ENCODE data around the gene TOM1L1.

TOM1L1 gene

GRCh38 chr17:54882950-54883349, 17.7 kb upstream of the TOM1L1 start:
- TF ChIP-seq, protein P1, sequence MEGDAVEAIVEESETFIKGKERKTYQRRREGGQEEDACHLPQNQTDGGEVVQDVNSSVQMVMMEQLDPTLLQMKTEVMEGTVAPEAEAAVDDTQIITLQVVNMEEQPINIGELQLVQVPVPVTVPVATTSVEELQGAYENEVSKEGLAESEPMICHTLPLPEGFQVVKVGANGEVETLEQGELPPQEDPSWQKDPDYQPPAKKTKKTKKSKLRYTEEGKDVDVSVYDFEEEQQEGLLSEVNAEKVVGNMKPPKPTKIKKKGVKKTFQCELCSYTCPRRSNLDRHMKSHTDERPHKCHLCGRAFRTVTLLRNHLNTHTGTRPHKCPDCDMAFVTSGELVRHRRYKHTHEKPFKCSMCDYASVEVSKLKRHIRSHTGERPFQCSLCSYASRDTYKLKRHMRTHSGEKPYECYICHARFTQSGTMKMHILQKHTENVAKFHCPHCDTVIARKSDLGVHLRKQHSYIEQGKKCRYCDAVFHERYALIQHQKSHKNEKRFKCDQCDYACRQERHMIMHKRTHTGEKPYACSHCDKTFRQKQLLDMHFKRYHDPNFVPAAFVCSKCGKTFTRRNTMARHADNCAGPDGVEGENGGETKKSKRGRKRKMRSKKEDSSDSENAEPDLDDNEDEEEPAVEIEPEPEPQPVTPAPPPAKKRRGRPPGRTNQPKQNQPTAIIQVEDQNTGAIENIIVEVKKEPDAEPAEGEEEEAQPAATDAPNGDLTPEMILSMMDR (IDR thresholded peaks at IDR 0.05; ENCODE audit: low read depth, low read length), result no peak
- DNase-seq (ENCODE audit: extremely low read depth, low read depth), result no peak

GRCh38 chr17:54883939-54884338, 16.7 kb upstream of the TOM1L1 start:
- TF ChIP-seq, protein P1 (IDR thresholded peaks at IDR 0.05; ENCODE audit: low read depth, low read length), result no peak
- DNase-seq (ENCODE audit: extremely low read depth, low read depth), result no peak

DNA sequence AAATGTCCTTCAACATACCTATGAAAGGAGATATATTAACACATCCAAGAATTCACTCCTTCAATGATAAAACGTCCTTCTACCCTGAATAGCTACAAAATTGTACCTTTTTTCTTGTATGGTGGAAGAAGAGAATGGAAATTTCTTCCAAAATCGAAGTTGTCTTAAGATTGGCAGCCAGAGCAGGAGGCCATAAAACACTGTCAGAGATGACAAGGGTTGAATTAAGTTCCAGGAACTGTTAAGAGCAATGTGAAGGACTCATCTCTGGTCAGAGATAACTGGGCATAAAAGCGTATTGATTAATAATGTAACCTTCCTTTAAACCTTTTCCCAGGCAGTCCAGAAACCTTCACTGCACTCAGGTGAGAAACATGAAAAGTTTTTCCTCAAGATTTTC, 12.9 kb upstream of the TOM1L1 start:
- DNase-seq (ENCODE audit: extremely low read depth, low read depth), result no peak
- TF ChIP-seq, protein P1 (IDR thresholded peaks at IDR 0.05; ENCODE audit: low read depth, low read length), result no peak

DNA sequence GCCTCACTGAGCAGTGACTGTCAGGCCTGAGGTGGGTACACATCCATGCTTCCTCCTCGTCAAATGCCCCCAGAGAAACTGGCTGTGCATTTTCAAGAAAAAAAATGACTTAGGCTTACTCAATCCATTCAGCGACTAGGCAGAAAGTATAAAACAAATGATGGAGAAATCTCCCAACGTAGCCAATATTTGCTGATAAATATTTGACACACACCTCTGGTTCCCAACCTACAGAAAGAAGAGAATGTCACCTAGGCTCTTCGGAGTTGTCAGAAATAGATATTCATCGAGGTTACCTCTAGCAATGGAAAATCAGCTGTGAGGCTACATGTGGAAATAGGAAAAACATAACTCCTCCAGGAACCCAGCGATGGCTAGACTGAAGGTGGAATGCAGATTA, 12.4 kb upstream of the TOM1L1 start:
- no peak for DNase-seq (ENCODE audit: extremely low read depth, low read depth)
- TF ChIP-seq, protein P1 (IDR thresholded peaks at IDR 0.05; ENCODE audit: low read depth, low read length), result no peak

DNA sequence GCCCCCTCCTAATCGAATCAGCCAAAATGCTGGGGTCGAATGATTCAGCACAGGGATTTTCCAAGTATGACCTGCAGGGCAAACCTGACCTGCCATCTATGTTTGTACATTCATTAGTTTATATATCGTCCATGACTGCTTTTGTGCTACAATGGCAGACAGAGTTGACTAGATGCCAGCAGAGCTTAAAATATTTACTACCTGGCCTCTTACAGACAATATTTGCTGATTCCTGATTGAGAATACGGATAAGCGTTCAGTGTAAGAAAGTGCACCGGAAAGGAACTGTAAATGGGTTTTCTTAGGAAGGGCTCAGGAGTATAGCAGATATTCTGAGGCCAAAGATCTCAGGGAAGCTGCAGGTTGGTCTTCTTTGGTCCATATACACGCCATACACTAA, 11.7 kb upstream of the TOM1L1 start:
- no peak for DNase-seq (ENCODE audit: extremely low read depth, low read depth)
- TF ChIP-seq, protein P1 (IDR thresholded peaks at IDR 0.05; ENCODE audit: low read depth, low read length), result no peak

DNA sequence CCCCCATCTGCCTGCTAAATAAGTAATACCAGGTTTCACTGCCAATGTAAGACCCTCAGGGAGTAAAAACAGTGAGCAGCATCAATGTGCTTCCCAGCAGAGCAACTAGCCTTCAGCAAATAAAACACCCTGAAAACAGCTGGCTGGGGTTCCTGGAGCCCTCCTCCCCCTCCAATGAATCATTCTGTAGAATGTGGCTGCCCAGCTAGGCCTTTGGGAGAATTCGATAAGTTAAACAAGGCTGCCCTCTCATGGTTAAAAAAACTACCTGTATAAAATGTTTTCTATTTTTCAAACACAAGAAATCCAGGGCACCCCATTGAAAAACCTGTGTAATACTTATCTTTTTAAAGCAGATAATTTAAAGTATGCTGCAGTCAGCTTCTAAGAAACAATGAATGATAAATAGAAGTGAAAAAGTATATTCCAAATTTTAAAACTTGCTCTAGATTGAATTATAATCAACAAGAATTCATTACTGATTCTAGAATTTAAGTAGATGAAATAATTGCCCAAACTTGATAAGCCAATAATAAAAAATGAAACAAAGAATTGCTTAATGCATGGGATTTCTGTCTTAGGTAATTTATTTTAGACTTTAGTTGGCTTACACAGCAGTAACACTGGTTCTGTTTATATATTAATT, 9.4 kb upstream of the TOM1L1 start:
- TF ChIP-seq, protein P1 (IDR thresholded peaks at IDR 0.05; ENCODE audit: low read depth, low read length), result peak; percentile 33

DNA sequence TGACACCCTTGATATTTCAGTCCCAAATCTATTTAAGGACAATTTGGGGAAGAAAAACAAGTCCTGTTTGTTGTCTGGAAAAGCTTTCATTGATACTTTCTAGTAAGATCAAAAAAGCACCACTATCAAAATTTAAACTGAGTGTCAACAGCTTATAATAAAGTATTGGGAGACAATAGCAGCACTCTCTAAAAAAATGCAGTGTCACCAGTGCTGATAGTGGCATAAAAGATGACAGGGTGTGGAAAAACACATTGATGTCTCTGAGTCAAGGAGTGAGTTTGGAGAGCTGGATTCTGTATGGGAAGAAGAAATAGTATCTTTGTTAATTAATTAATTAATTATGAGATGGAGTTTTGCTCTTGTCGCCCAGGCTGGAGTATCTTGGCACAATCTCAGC, 8.3 kb upstream of the TOM1L1 start:
- no peak for DNase-seq (ENCODE audit: extremely low read depth, low read depth)
- TF ChIP-seq, protein P1 (IDR thresholded peaks at IDR 0.05; ENCODE audit: low read depth, low read length), result no peak

More for the DNA sequence above, 9.4 kb upstream of the TOM1L1 start:
- no peak for DNase-seq (ENCODE audit: extremely low read depth, low read depth)
